NT2/D1 (cell line): Measurements from ENCODE around the gene ANKRD27.

Experiments
- SUZ12 ChIP-seq: IDR thresholded peaks from 2 replicates; pipeline ENCODE4 v1.6.1; 2011; ENCODE audit not compliant: insufficient read length, insufficient read depth; ENCODE audit errors: extremely low read depth
- YY1 ChIP-seq: IDR thresholded peaks from 2 replicates; pipeline ENCODE4 v1.6.1; 2011; ENCODE audit not compliant: insufficient read length, insufficient read depth
- ZNF274 ChIP-seq: IDR thresholded peaks from 2 replicates; pipeline ENCODE4 v1.6.1; 2011; ENCODE audit warnings: mild to moderate bottlenecking, low read depth, low read length

DNA sequence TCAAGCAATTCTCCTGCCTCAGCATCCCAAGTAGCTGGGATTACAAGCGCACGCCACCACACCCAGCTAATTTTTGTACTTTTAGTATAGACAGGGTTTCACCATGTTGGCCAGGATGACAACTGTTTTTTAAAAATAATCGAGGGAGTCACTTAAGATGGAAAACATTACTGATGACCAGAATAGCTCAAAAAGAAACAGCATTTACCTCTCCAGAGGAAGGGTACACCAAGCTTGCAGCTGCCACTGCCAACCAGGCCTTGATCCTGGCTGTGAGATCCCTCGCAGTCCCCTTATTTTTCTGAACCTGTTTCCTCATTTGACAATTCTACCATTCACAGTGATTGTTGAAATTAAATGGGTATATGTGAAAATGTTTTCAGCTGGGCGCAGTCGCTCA, 79.5 kb downstream of the ANKRD27 start:
- TF ChIP-seq YY1 (no peak), SUZ12 (no peak), ZNF274 (no peak)
